Effector memory CD4-positive, alpha-beta T cell (primary cell): ENCODE data around the gene NAAA.

ENCODE experiments used
- DNase-seq, 3 donors: peaks; one replicate each; pipeline ENCODE4 v3.0.0-alpha.2; 2020
- H3K27ac ChIP-seq: 2 replicates; pipeline ENCODE4 v1.7.0; 2013; ENCODE audit warnings: mild to moderate bottlenecking, low read length, moderate library complexity; ENCODE audit not compliant: insufficient read depth, poor library complexity, severe bottlenecking
- H3K27me3 ChIP-seq: replicated peaks from 2 replicates; pipeline ENCODE4 v1.7.0; 2013; ENCODE audit warnings: mild to moderate bottlenecking, low read length; ENCODE audit not compliant: insufficient read depth, control insufficient read depth, poor library complexity, severe bottlenecking
- H3K36me3 ChIP-seq: 2 replicates; pipeline ENCODE4 v1.7.0; 2013; ENCODE audit warnings: mild to moderate bottlenecking, low read length, moderate library complexity; ENCODE audit not compliant: control insufficient read depth, insufficient read depth
- H3K4me1 ChIP-seq: 2 replicates; pipeline ENCODE4 v1.7.0; 2013; ENCODE audit warnings: low read length, mild to moderate bottlenecking; ENCODE audit not compliant: control insufficient read depth, insufficient read depth, poor library complexity, severe bottlenecking
- H3K4me3 ChIP-seq: 2 replicates; pipeline ENCODE4 v1.7.0; 2013; ENCODE audit warnings: low read length, low read depth, mild to moderate bottlenecking; ENCODE audit not compliant: insufficient read depth, poor library complexity, severe bottlenecking
- H3K9me3 ChIP-seq: 2 replicates; pipeline ENCODE4 v1.7.0; 2013; ENCODE audit warnings: mild to moderate bottlenecking, low read length, moderate library complexity; ENCODE audit not compliant: control insufficient read depth

NAAA gene

DNA sequence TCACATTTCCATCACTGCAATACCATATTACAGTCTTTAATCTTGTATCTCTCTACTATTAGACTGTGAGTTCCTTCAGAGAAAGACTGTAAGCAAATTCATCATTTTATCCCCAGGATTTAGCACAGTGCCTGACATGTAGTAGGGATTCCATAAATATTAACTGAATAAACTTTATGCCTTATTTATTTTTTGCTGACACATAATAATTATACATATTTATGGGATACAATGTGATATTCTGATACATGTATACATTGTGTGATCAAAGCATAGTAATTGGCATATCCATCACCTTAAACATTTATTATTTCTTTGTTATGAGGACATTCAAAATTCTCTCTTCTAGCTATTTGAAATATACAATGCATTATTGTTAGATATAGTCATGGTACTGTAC is 42.3 kb downstream of the NAAA start:
- no peak overlapping the region for H3K27ac ChIP-seq
- DNase-seq = no peak
- H3K27me3 ChIP-seq = no peaks in the 10 kb centered on the region
- no peaks in the 10 kb centered on the region for H3K9me3 ChIP-seq
- no peaks in the 10 kb centered on the region for H3K36me3 ChIP-seq
- no peaks in the 10 kb centered on the region for H3K4me1 ChIP-seq
- no peak overlapping the region for H3K4me3 ChIP-seq

DNA sequence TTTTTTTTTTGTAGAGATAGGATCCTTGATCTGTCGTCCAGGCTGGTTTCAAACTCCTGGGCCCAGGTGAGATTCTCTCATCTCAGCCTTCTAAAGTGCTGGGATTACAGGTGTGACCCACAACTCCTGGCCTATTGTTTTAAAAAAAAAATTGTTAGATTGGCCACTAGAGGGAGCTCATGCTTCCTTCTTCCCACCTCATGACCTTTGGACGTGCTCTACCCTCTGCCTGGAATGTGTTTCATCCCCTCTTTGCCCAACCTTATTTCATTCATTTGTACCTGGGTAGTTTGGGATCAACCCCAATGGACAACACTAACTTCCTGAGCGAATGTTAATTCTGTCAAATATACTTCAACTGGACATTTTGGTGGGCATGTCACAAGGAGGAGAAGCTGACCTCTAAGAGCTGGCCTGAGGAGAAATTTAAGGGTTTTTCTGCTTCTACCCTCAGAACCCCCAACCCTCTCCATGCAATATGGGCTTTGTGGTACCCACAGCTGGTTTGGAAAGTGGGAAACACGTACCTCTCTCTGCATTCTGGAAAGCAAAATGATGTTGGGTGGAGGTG is 45.0 kb downstream of the NAAA start:
- no peaks in the 10 kb centered on the region for H3K27me3 ChIP-seq
- H3K27ac ChIP-seq = no peak overlapping the region
- H3K4me3 ChIP-seq = no peak overlapping the region
- H3K4me1 ChIP-seq = no peaks in the 10 kb centered on the region
- H3K9me3 ChIP-seq = no peaks in the 10 kb centered on the region
- H3K36me3 ChIP-seq = no peaks in the 10 kb centered on the region
- DNase-seq = no peak

DNA sequence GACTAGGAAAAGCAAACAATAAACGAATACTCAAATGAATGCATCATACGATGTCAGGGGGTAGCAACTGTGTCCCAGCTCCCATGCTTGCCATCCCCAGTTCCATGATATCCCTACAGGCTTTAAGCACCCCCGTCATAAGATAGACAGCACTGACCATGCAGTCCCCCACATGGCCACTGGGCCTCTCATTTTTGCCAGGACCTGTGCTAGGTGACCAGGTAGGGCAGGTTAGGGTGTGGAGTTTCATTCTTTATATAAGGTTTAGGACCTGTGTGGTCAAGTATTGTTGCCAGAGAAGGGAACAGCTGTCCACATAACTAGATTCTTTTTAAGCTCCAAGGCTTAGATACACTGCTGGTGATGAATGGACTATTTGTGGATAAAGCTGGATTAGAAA is 48.3 kb downstream of the NAAA start:
- Histone ChIP-seq H3K27me3 (no peaks in the 10 kb centered on the region), H3K27ac (no peak overlapping the region), H3K4me3 (no peak overlapping the region), H3K4me1 (no peaks in the 10 kb centered on the region), H3K9me3 (no peaks in the 10 kb centered on the region), H3K36me3 (no peaks in the 10 kb centered on the region)
- no peak for DNase-seq

DNA sequence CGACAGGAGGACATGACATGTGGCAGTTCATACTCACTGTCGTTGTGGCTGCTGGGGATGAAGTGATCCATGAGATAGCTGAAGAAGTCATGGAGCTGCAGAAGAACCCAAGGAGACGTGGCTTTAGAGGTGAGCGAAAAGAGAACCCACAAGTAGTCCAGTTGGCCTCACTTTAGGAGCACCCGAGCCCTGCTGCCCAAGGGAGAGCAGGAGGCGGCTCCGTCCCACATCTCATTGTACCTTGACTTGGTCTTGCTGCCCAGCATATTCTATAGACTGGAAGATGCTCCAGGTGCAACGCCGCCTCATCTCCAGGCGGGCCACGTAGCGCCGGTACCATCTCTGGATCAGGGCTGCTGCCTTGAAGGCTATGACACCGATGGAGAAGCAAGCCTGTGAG is 49.2 kb downstream of the NAAA start:
- Histone ChIP-seq H3K4me1 (no peaks in the 10 kb centered on the region), H3K9me3 (no peaks in the 10 kb centered on the region), H3K27me3 (no peaks in the 10 kb centered on the region), H3K4me3 (no peak overlapping the region), H3K36me3 (no peaks in the 10 kb centered on the region), H3K27ac (no peak overlapping the region)
- no peak for DNase-seq

DNA sequence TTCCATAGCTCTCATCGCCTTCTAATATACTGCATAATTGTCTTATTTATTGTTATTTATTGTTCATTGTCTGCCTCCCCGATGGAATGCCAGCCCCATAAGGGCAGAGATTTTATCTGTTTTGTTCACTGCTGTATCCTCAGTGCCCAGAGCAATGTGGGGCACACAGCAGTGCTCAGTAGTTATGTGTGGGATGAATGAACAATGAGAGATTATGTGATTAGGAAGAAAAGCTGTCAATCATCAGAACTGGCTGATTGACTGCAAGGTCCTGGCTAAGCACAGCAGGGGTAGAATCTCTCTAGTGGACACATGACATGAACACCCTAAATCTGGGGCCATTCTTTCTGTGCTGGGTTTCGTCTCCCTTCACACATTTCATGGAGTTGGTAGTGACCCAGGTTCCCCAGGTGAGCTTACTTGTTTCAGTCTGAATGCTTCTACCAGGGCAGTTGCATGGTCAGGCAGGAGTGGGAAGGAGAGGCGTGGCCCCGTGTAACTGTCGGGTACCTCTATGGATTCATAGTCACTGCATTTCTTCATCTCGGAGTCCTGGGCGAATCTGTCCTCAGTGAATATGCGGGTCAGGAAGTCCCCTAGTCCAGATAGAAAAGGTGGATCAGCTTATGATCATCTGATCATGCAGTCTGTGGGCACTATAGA is 51.1 kb downstream of the NAAA start:
- Histone ChIP-seq H3K4me3 (no peak overlapping the region), H3K4me1 (no peaks in the 10 kb centered on the region), H3K27me3 (no peaks in the 10 kb centered on the region), H3K27ac (no peak overlapping the region), H3K9me3 (no peaks in the 10 kb centered on the region), H3K36me3 (no peaks in the 10 kb centered on the region)
- DNase-seq = no peak

DNA sequence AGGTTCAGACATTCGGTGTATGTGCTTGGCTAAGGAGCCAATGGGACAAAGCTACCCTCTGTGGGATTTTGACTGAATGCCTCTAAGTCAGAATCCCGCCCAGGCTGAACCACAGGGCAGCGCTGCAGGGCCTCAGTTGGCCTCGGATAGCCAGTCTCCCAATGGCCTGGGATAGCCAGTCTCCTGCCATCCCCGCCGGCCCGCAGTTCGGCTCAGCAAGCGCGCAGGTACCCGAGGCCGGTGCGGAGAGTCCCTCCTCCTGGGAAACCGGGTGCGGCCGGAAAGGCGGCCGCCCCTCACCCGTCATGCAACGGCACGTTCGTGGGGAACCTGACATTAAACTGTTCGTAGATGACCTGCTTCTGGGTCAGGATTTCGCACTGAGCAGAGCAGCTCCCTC is 54.7 kb downstream of the NAAA start:
- Histone ChIP-seq H3K36me3 (no peaks in the 10 kb centered on the region), H3K27ac (no peak overlapping the region), H3K9me3 (no peaks in the 10 kb centered on the region), H3K4me1 (no peaks in the 10 kb centered on the region), H3K27me3 (no peaks in the 10 kb centered on the region), H3K4me3 (no peak overlapping the region)
- DNase-seq = no peak

DNA sequence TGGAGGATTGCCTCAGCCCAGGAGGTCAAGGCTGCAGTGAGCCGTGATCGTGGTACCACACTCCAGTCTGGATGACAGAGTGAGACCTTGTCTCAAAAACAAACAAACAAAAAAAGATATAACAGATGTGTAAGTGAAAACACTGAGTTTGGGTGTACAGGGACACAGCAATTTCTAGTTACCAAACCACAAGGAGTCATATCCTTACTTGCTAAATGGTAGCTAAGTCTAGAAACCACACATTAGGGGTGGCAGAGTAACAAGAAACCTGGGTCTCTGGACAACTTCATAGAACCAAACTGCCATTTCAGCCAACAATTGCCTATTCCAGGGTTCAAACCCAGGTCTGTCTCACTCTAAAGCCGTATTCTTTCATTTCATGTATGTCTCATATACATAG is 59.3 kb downstream of the NAAA start:
- Histone ChIP-seq H3K27me3 (no peaks in the 10 kb centered on the region), H3K4me1 (no peaks in the 10 kb centered on the region), H3K4me3 (no peak overlapping the region), H3K36me3 (no peaks in the 10 kb centered on the region), H3K27ac (no peak overlapping the region), H3K9me3 (no peaks in the 10 kb centered on the region)
- DNase-seq = no peak

DNA sequence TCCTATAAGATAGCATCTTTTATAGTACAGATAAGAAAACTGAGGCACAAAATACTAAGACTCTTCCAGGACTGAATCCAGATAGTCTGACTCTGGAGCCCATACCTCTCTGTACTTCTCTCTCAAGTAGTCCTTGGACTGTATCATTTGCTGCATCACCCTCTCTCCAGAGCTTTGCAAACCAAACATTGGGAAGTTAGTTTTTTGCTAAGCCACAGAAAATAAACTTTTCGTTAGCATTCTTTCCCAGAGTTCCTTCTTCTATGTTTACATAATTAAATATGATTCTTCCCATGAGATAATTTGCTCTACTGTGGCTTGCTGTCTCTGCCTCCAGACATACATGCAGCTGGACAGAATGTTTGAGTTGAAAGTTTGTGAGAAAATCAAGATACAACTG is 60.5 kb downstream of the NAAA start:
- no peaks in the 10 kb centered on the region for H3K36me3 ChIP-seq
- H3K4me1 ChIP-seq = no peaks in the 10 kb centered on the region
- no peak overlapping the region for H3K27ac ChIP-seq
- H3K27me3 ChIP-seq = no peaks in the 10 kb centered on the region
- no peak for DNase-seq
- no peaks in the 10 kb centered on the region for H3K9me3 ChIP-seq
- no peak overlapping the region for H3K4me3 ChIP-seq

DNA sequence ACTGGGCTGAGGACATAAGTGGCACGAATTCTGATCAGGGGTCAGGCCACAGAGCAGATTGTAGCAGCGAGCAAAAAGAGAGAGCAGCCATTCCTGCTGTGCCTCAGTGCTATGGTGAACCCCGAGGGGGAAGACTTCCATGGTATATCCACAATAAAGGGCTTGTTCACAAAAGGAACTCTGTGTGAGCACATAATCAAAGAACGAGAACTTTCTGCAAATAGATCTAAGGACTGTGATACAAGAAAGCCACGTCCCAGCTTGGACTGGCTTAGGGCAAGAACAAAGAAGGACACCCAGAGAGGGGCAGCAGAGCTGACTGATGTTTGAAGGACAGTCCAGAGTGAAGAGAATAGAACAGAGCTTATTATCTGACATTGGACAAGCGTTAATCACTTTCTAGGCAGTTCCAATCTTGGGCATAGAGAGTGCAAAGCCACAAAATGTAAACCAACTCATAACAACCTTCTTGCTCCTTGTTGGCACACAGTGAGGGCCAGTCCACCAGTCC is 62.5 kb downstream of the NAAA start:
- Histone ChIP-seq H3K27me3 (no peaks in the 10 kb centered on the region), H3K4me3 (no peak overlapping the region), H3K9me3 (no peaks in the 10 kb centered on the region), H3K4me1 (no peaks in the 10 kb centered on the region), H3K27ac (no peak overlapping the region), H3K36me3 (no peaks in the 10 kb centered on the region)
- no peak for DNase-seq

DNA sequence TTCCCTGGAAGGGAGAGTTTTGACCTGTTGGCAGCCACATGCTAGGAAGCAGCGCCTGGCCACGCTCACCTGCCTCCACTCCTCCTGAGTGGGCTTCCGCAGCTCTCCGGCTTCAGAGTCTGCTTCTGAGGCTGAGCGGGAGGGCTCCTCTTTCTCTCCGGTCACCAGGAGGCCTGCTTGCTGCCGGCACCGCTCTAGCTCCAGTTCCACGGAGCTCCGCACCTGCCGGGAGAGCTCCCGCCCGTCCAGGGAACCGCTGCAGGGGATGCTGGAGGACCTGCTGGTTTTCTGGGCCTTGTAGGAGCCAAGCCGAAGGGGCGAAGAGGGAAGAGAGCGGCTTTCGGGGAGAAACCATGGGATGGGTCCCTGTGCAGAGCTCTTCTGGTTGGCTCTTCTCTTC is 64.6 kb downstream of the NAAA start:
- no peaks in the 10 kb centered on the region for H3K4me1 ChIP-seq
- H3K36me3 ChIP-seq = no peaks in the 10 kb centered on the region
- H3K4me3 ChIP-seq = no peak overlapping the region
- no peaks in the 10 kb centered on the region for H3K9me3 ChIP-seq
- no peak overlapping the region for H3K27ac ChIP-seq
- H3K27me3 ChIP-seq = no peaks in the 10 kb centered on the region
- no peak for DNase-seq
